ENCODE results near the gene UTP20.
"Not testable (repeated sequence)": the region's sequence is repeated elsewhere in the genome, so short reads cannot be mapped to it uniquely, and the experiment has no call there.

Gene UTP20

DNA sequence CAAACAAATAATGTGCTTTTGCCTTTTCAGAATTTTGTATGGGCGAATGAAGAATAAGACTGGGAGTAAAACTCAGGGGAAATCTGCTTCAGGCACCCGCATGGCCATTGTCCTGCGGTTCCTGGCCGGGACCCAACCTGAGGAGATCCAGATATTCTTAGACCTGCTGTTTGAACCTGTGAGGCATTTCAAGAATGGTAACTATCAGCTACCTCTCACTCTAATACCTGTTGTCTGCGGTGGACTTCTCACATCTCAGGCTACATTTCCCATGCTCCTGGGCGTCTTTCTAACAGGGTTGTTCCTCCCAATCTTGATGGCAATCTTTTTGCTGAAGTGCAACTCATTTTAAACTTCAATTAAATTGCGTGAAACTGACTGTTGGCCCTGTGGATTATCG lies 47.1 kb downstream of the UTP20 start:
- DNase-seq (ENCODE audit: low spot score) = no peak

DNA sequence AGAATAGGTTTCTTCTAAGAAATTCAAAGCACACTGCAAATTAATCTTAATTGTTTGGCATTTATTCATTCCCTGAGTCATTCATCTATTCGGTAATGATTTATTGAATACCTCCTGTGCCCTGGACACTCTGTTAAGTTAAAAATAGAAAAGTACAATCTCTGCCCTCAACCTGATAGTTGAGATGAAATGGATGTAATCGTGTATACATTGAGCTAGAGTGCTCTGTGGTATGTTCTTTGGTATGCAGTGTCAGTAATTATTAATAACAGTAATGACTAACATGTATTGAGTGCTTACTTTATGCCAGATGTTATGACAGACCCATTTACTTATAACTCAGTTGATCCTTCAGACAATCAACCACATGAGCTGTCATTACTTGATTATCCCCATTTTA lies 47.6 kb downstream of the UTP20 start:
- no peak for DNase-seq (ENCODE audit: low spot score)

DNA sequence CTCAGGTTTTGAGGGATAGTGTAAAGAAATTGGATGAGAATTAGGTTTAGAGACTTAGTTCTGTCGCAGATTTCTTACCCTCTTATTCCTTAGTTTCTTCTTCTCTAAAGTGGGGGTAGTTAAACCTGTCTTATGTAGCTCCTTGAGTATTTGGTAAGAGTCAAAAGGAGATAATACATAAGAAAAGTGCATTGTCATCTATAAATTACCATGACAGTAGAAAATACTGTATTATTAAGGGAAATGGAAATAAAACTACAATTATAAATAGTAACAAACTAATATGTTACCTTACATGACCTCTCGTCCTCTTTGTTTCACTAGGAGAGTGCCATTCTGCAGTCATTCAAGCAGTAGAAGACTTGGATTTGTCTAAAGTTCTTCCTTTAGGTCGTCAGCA lies 49.0 kb downstream of the UTP20 start:
- DNase-seq (ENCODE audit: low spot score) = no peak

DNA sequence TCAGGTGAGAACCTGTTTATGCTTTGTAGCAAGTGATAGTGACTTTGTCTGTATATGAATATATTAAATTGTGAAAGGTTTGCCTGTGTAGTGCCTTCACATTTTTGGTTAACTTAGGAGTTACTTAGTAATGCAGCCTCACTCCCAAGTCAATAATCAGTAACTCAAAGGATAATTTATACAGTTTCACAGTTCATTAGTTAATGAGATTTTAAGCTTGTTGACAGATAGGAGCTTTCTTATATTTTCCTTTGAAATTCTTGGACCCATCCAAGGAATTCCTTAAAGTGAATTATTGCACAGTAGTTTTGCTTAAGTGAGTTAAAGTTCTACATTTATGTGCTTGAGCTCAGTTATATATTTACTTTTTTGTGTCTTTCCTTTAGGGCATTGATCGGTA lies 50.7 kb downstream of the UTP20 start:
- no peak for DNase-seq (ENCODE audit: low spot score)

GRCh38 chr12:101336437-101336836 lies 56.5 kb downstream of the UTP20 start:
- no peak for DNase-seq (ENCODE audit: low spot score)

DNA sequence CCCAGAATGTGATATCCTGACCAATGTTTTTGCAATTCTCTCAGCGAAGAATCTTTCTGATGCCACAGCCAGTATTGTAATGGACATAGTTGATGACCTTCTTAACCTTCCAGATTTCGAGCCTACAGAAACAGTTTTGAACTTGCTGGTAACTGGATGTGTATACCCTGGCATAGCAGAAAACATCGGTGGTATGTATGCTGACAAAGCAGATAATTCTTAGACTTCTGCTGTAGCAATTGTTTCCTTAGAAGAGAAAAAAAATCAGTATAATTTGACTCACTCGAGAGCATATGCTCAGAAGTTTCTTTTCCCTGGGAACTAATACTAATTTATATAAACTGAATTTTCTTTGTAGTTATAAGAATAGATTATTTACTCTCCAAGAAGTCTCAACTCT lies 58.2 kb downstream of the UTP20 start:
- no peak for DNase-seq (ENCODE audit: low spot score)

DNA sequence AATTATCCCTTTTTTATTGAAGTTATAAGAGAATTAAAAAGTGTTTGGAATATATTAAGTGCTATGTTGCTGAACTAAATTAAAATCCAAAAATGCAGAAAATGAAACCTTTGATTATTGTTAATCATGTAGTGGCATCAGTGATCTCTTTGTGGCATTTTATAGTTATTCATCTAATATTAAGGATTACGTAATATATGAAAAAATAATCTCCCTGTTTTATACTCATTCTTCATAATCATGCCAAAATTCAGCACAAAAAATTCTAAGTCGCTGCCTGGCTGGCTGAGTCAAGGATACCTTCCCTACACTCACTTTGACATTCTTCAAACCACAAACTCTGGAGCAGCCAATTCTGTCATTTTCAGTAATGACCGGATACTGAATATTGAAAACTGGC lies 64.0 kb downstream of the UTP20 start:
- DNase-seq (ENCODE audit: low spot score) = no peak

DNA sequence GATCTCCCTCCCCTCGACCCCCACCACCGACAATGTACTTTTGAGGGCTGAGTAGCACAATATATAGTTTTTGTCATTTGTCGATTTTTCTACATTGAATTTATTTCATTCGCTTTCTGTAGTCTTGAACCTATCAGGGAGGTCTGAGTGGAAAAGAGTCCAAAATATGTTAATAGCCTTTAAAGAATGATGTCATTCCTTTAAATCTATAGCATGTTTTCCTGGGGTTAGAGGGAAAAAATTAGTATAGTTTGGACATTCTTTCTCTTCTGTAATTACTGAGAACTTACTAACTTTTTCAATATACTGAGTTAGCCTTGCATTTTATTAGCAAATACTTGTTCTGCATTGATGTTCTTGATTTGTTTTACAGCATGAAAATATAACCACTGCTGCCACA lies 71.8 kb downstream of the UTP20 start:
- no peak for DNase-seq (ENCODE audit: low spot score)

GRCh38 chr12:101356794-101357193 lies 76.9 kb downstream of the UTP20 start:
- no peak for DNase-seq (ENCODE audit: low spot score)

GRCh38 chr12:101361455-101361854 lies 81.5 kb downstream of the UTP20 start:
- DNase-seq (ENCODE audit: low spot score) = no peak

DNA sequence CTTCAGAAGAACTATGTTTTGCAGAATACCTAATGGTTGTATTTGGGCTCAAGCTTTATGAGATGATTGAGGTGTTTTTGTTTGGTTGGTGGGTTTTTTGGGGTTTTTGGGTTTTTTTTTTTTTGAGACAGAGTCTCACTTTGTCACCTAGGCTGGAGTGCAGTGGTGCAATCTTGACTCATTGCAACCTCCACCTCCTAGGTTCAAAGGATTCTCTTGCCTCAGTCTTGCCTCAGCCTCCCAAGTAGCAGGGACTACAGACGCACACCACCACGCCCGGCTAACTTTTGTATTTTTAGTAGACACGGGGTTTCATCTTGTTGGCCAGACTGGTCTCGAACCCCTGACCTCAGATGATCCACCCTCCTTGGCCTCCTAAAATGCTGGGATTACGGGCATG lies 88.1 kb downstream of the UTP20 start:
- DNase-seq (ENCODE audit: low spot score) = no peak

DNA sequence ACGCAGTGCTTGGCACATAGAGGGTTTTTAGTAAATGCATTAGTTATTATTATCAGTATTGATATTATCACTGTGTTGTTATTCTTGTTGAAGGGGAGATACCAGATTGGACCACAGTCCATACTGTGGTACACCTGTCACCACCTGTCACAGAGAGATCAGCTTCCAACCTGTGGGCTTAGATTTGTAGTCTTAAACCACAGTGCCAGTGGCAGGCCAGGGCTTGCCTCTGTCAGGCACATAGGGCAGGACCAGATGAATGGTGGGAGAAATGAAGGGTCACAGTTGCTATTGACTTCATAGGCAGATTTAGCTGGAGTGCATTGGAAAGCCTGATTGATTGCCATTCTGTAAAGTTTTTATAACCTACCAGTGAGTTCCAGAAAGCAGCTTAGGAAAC lies 92.5 kb downstream of the UTP20 start:
- no peak for DNase-seq (ENCODE audit: low spot score)

- no peak for DNase-seq (ENCODE audit: low spot score)
These were observed 95.7 kb downstream of the UTP20 start for GRCh38 chr12:101375573-101375972.

DNA sequence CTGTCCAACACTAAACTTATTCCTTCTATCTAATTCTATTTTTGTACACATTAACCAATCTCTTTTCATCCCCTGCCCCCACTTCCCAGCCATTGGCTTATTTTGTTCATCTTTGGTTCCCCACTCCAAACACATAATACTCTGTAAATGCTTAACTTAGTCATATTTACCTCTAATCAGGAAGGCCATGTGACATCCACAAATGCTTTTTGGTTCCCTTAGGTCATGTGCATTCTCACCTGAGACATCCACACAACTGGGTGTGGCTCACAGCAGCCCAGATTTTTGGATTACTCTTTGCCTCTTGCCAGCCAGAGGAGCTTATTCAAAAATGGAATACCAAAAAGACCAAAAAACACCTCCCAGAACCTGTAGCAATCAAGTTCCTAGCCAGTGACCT lies 99.2 kb downstream of the UTP20 start:
- no peak for DNase-seq (ENCODE audit: low spot score)

DNA sequence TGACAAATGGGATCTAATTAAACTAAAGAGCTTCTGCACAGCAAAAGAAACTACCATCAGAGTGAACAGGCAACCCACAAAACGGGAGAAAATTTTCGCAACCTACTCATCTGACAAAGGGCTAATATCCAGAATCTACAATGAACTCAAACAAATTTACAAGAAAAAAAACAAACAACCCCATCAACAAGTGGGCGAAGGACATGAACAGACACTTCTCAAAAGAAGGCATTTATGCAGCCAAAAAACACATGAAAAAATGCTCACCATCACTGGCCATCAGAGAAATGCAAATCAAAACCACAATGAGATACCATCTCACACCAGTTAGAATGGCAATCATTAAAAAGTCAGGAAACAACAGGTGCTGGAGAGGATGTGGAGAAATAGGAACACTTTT lies 111.3 kb downstream of the UTP20 start:
- DNase-seq (ENCODE audit: low spot score) = not testable (repeated sequence)

DNA sequence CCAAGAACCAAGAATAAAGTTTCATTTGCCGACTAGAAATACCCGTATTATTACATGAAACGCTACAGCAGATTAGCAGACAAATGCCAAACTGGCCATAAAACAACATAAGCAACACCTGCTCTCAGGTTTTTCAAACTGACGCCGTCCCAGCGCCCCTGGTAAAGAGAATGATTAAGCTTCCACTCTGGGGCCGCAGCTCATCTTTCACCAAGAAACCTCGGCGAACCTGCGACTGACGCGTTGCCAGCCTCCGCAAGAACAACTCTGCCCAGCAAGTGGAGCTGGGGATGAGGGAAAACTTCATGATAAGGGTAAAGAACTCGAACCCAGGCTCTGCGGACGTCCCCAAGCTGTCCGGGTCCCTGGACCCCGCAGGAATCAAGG lies 127.1 kb downstream of the UTP20 start:
- DNase-seq (ENCODE audit: low spot score) = no peak

DNA sequence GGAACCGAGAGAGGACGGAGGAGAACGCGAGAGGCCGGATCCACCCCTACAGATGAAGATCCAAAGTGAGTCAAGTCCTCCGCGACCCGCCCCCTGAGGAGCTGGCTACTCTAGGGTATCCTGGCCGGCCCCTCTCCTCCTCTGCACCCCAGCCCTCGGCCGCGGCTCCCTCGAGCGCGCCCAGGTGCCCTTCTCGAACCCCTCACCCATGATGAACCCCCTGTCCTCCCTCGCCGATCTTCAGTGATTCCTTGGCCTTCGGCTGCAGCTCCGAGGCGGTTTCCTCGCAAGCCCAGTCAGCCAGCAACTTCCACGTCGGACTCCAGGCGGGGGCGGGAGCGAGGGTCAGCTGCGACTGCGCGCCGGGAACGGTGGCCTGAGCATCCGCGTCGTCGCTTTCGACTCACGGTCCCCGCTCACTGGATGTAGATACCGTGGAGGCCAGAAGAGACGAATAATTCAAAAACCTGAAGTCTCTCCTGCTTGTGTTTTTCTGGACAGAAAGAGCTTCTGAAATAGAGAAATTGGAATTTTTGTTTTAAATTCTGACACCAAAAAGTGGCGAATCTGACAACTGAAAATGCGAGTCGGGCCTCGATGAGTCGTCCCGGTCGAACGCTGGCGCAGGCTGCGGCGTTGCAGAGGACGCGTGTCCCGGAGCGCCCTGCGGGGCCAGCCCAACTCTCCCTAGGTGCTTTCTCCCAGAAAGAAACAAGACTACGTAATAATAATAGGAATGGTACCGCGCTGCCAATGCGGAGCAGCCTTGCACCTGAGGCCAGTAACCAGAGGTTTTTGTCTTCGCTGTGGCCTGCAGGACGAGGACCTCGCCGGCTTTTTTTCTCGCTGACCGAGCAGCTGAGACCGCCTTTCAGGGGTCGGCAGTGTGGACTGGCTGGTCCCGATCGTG lies 127.8 kb downstream of the UTP20 start, which contains the start of gene ARL1:
ARL1 (minus strand) TSS at position 337 of the 910 bp plus-strand sequence; CDS start at position 210, 127 bp downstream.
- DNase-seq (ENCODE audit: low spot score) = peak; percentile 90

DNA sequence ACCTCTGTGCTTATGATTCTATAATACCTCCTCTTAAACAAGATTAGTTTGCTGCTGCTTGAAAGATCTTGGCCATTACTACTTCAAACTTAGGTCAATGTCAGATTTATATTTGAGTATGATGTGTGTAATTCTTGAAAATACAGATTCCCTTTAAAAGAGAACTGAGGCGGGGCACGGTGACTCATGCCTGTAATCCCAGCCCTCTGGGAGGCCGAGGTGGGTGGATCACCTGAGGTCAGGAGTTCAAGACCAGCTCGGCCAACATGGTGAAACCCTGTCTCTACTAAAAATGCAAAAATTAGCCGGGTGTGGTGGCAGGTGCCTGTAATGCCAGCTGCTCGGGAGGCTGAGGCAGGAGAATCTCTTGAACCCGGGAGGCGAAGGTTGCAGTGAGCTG lies 130.3 kb downstream of the UTP20 start:
- not testable (repeated sequence) for DNase-seq (ENCODE audit: low spot score)

- peak; percentile 63 for DNase-seq (ENCODE audit: low spot score)
These were observed 134.7 kb downstream of the UTP20 start for GRCh38 chr12:101414533-101415119.

DNA sequence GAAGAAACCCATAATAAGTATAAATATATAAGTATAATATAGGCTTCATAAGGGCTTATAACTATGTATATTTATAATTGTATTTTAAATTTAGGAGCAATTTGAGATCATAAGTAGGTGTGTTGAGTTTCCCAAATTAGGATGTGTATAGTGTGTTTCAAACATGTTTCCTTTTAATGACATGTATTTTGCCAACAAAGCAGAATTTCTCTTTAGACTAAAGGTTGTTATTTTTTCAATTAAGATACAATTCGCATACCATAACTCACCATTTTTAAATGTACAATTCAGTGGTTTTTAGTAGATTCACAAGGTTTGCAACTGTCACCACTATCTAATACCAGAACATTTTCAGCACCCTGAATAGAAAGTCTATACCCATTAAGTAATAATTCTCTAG lies 135.3 kb downstream of the UTP20 start:
- DNase-seq (ENCODE audit: low spot score) = no peak

- DNase-seq (ENCODE audit: low spot score) = not testable (repeated sequence)
These were observed 142.2 kb downstream of the UTP20 start for GRCh38 chr12:101422066-101422465.

DNA sequence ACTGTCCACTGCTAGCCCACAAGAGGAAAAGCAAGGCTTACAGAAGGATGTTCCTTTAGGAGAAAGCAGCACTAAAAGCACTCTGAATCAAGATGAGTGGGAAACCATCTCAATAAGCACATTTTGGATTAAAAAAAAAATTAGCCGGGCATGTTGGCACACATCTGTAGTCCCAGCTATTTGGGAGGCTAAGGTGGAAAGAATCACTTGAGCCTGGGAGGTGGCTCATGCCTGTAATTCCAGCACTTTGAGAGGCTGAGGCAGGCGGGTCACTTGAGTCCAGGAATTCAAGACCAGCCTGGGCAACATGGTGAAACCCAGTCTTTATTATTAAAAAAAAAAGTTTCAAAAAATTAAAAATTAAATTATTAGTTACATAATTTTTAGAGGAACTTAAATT lies 144.7 kb downstream of the UTP20 start:
- no peak for DNase-seq (ENCODE audit: low spot score)

DNA sequence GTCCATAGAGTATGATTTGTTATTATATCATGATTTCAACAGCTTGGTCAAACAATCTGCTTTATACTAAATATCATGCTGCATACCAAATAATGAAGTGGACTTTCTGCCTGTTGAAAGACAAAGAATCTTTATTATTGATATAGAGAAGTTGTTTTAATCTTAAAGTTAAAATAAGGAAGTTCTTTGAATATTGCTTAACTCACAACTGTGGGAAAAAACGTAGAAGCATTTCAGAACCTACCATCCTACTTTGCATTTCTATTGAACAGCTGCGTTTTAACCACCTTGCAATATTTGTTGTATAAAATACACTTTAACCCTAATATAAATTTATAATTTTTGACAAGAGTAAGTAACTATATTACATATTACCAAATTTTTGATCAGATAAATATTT lies 150.6 kb downstream of the UTP20 start:
- DNase-seq (ENCODE audit: low spot score) = no peak
